Activated CD8-positive, alpha-beta memory T cell treated with anti-CD3 and anti-CD28 coated beads, Interleukin-2, amount 50 U/mL, for 24 hours (primary cell): ENCODE measurements around the gene CEACAM1.
A peak's percentile ranks its signal among the peaks of the same experiment; 100 is the strongest.
"Not testable (repeated sequence)": the region's sequence is repeated elsewhere in the genome, so short reads cannot be mapped to it uniquely, and the experiment has no call there.

Experiments
- DNase-seq: peaks from one replicate; pipeline ENCODE4 v3.0.0-alpha.2; 2020; ENCODE audit errors: extremely low read depth

The CEACAM1 gene

DNA sequence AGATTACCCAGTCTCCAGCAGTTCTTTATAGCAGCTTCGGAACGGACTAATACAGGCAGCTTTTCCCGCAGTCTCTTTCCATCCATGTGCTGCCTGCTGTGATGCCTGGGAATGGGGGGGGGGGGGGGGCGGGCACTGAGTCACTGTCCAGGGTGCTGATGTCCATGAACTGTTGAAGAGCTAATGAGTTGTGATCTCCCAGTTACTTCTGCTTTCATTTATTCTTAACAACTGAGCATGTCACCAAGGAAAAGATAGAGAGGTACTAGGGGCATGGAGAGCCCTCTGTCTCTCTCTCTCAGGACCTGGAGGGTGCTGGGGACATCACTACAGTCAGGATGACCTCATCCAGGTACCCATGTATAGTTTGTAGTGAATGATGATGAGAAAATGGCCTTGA lies 20.3 kb upstream of the CEACAM1 start:
- DNase-seq = no peak

DNA sequence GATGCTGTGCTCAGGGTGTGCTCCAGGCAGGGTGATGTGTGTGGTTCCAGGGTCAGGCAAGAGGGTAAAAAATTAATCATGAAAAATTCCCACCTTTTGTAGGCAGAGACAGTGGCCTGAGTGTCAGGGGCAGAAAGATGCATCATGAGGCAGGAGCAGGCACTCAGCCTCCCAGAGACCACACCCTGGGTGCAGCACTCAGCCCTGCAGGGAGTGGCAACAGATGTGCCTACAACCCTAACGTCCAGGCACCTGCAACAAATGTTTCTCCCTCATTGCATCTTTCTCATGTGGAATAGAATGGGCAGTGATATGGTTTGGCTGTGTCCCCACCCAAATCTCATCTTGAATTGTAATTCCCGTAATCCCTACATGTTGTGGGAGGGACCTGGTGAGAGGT lies 19.6 kb upstream of the CEACAM1 start:
- DNase-seq = no peak

DNA sequence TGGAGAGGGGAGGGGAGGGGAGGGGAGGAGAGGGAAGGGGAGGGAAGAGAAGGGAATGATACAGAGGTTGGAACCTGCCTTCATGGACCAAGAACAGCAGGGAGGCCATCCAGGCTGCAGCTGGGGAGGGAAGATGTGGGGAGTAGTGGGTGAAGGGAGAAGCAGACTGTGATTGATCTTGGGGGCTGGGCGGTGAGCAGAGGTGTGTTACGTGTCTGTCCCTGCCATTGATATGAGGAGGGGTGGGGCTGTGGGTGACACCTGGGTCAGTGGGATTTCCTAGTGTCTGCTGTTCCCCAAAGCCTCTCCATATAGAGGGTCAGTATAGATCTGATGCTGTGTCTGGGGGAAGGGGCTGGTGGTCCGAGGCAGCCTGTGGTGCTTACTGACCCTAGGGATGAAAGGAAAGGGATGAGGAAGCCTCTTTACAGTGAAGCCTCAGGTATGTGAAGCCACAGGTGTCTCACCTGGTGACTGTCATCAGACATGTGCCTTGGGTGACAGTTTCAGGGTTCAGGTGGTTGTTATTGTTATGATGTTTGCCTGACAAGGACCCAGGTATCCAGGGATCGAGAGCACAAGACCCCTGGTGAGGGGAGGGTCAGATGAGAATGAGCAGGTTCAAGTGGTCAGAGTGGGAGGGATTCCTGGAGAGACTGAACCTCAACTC lies 18.7 kb upstream of the CEACAM1 start:
- DNase-seq = no peak

DNA sequence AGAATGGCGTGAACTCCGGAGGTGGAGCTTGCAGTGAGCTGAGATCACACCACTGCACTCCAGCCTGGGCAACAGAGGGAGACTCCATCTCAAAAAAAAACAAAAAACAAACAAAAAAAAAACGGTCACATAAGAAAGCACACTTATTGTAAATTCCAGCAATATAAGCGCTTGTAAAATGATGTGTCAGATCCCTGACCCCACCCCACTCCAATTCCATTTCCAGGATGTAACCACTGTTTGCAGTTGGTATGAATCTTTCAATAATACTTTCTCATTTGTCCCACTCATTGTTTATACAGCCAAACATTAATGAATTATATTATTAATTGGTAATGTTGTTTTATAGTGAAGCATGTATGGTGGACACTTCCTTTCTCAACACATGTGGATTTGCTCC lies 15.9 kb upstream of the CEACAM1 start:
- no peak for DNase-seq

DNA sequence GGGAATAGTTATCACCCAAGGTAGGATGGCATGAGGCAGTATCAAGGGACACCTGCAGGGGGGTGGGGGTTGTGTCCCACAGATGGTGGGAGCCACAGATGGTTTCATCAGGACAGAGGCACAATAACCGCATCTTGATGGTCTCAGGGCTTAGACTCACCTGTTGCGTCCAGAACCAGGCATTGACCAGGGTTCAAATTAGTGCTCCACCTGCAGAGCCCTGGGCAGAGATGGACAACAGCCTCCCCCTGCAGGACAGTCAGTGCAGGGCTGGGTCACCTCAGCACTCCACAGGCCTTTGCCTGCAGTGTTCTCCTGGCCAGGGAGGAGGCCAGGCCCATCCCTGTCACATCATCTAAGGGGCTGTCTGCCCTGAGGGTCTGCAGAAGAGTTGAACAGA lies 14.5 kb upstream of the CEACAM1 start:
- no peak for DNase-seq

DNA sequence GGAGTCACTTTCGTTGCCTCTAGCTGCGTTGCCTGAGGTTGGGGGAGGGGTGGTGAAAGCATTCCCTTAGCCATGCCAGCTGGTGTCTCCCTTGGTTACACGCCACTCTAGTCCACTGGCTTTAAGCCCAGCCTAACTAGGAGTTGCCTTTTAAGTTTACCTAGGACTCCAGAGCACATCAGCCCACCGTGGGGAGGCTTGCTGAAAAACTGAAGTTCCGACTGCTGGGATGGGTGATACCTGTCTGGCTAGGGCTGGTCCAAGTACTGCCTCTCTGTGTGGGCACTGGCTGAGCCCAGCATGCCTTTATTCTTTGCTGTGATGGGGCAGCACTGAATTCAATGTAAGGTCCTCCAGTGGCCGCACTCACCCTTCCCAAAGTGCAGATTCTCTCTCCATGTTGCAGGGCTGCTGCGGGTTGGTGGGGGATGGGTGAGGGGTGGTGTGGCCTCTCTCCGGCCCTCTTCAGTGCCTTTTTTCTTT lies 11.8 kb upstream of the CEACAM1 start:
- DNase-seq = no peak

DNA sequence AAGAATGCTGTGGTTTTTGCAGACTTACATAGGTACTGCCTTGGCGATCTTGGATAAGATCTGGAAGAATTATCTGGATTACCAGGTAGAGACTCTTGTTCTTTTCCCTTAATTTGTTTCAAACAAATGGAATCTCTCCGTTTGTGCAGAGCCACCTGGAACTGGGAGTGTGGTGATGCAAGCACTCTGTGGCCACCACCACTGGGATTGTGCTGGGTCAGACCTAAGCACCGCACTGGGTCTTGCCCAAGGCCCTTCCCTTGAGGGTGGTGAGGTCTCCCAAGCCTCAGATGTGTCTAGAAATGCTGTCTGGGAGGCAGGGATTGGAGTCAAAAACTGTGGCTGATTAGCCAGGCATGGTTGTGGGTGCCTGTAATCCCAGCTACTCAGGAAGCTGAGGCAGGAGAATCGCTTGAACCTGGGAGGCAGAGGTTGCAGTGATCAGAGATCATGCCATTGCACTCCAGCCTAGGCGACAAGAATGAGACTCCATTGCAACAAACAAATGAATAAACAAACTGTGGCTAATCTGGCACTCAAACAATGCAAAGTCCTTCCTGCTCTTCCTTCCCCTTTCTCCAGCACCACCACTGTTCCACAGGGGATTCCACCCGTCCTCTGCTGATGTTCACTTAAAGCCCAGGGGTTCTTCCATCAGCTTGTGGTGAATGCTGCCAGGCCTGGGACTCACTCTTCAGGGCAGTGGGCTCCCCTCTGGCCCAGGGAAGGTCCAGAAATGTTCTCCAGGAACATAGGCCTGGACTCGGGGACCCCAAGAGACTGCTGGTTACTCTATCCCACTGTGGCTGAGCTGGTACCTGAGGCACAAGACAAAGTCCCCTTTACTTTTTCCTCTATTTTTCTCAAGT lies 10.8 kb upstream of the CEACAM1 start:
- DNase-seq = no peak

DNA sequence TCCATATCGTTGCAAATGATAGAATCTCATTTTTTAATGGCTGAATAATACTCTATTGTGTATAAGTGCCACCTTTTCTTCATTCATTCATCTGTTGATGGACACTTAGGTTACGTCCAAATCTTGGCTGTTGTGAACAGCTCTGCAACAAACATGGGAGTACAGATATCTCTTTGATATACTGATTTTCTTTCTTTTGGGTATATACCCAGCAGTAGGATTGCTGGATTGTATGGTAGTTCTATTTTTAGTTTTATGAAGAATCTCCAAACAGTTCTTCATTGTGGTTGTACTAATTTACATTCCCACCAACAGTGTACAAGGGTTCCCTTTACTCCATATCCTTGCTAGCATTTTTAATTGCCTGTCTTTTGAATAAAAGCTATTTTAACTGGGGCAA lies 7.0 kb upstream of the CEACAM1 start:
- not testable (repeated sequence) for DNase-seq

DNA sequence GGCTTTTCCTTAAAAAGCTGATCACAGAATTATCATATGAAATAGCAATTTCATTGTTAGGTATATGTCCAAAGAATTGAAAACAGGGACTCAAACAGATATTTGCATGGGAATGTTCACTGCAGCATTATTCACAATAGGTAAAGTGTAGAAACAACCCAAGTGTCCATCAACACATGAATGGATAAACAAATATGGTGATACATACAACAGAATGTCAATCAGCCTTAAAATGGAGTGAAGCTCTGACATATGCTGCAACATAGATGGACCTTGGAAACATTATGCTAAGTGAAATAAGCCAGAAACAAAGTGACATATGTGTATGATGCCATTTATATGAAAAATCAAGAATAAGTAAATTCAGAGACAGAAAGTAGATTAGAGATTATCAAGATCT lies 6.1 kb upstream of the CEACAM1 start:
- DNase-seq = no peak

DNA sequence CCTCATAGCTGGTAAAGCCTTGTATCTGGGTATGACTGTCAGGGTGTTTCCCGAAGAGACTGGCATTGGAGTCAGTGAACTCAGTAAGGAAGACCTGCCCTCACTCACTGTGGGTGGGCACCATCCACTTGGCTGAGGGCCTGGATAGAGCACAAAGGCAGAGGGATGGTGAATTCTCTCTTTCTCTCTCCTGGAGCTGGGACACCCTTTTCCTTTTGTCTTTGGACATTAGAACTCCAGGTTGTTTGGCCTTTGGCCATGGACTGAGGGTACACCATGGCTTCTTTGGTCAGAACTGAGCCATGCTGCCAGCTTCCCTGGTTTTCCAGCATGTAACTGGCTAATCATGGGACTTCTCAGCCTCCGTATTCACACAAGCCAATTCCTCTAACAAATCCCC lies 4.6 kb upstream of the CEACAM1 start:
- no peak for DNase-seq

DNA sequence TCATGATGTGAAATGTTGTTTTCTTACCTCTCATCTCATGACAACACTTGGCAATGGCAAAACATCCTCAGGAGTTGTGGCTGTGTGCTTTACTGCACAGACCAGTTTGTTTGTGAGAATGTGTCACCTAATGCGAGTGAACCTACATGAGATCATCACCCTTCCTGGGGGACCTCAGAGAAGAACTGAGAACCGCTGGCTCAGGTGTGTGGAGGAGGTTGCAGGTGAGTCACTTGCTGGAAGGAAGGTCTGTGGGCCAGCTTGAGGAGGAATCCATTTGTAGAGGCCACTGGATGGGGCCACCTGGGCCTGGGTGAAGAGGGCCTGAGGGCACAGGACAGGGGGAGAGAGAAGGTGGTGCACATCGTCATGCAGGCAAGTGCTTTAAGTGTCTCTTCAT lies 3.0 kb upstream of the CEACAM1 start:
- no peak for DNase-seq

DNA sequence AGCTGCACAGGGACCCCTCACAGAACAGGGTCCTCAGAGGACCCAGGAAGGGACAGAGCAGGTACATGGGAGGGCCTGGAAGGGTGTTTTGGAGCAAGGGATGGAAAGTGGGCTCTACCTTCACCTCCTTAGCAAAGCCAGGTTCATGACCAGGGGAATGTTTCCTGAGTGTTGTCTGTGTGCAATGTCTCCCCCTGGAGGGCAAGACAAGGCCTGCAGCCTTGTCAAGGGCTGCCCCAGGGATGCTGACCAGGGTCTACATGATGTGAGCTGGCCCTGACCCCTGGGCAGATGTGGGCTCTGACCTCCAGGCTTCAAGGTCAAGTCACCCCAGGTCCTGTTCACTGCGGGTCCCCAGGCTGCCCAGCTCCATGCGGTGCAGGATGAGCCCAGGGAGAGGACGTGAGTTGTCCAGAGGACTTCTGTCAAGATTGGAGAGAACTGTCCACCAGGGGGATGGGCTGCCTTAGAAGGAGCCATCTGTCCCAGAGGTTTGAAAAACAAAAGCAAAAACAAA lies 1.0 kb upstream of the CEACAM1 start:
- peak; percentile 13 for DNase-seq

DNA sequence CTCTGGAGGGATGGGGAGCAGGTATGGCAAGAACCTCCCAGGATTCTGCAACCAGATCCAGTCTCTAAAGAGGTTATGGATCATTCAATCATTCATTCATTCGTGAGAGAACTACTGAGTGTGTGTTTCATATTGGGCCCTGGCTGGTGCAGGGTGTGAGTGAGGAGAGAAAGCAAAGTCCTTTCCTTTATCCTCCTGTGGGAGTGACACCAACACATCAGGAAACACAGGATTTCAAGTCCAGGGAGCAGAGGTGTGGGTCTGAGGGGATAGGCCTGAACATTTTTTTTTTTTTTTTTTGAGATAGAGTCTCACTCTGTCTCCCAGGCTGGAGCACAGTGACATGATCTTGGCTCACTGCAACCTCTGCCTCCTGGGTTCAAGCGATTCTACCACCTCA lies 3.3 kb downstream of the CEACAM1 start:
- DNase-seq = no peak

DNA sequence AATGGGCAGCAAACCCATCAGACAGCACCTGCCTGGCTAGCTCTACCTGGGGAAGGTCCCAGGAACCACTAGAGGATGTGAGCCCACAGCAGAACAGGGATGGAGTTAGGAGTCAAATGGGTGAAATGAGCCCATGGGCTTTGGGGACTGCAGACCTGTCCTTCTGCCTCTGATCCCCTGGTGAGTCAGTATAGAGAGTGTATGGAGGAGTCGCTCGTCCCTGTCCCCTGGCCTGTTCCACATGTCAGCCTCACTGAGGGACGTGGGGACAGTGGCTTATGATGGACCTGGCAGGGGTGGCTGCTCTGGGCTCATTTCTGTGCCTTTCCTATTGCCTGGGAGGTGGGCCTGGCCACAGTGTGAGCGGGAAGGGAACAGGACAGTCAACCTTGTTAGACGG lies 4.0 kb downstream of the CEACAM1 start:
- no peak for DNase-seq

DNA sequence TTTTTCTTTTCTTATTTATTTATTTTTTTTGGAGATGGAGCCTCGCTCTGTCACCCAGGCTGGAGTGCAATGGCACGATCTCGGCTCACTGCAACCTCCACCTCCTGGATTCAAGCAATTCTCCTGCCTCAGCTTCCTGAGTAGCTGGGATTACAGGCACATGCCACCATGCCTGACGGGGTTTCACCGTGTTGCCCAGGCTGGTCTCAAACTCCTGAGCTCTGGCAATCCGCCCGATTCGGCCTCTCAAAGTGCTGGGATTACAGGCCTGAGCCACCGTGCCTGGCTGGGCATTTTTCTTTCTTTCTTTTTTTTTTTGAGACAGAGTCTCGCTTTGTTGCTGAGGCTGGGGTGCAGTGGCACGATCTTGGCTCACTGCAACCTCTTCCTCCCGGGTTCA lies 6.0 kb downstream of the CEACAM1 start:
- not testable (repeated sequence) for DNase-seq

DNA sequence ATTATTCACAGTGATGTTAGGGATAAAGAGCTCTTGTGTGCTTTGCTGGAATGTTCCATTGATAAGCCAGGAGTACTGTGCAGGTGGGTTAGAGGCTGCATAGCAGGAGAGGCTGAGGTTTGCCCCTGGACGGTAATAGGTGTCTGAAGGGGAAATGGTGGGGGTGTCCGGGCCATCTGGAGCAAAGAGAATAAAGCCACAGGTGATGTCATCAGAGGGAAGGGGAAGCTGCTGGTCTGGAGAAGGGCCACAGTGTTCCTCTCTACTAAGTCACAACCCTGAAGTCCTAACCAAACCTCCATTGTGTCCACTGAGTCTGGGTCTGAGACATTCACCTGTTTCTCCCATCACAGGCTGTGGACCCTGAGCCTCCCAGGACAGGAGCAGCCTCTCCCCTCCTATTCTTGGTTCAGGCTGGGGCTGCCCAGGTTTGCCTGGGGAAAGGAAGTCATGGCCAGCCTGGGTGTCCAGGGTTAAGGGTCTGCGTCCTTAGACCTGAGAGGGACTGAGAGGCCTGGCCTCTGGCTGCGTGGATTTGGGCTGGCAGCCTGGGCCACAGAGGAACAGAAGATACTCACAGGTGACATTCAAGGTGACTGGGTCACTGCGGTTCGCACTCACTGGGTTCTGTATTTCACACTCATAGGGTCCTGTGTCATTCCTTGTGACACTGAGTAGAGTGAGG lies 6.8 kb downstream of the CEACAM1 start:
- DNase-seq = no peak

DNA sequence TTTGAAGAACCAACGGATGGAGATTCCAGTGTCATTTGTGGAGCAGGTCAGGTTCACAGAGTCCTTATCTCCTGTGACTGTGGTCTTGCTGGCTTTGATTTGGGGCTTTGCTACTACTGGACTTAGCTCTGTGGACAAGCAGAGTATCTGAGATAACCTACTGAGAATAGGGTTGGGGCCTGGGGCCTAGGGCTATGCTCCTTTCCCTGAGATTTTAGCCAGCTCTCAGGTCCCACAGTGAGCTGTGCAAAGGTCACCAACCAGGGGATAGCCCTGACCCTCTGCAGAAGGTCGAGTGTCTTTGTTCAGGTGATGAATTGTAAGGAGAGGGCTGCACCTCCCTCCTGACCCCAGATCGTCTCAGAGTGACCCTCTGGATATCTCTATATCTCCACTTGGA lies 9.2 kb downstream of the CEACAM1 start:
- no peak for DNase-seq

DNA sequence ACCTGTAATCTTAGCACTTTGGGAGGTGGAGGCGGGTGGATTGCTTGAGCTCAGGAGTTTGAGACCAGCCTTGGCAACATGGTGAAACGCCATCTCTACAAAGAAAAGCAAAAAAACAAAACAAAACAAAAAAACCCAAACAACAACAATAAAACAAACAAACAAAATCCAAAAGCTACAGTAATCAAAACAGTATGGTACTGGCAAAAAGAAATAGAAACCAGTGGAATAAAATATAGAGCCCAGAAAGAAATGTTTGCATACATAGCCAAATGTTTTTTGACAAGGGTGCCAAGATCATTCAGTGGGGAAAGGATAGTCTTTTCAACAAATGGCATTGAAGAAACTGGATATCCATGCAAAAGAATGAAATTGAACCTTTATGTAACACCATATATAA lies 11.5 kb downstream of the CEACAM1 start:
- DNase-seq = no peak

DNA sequence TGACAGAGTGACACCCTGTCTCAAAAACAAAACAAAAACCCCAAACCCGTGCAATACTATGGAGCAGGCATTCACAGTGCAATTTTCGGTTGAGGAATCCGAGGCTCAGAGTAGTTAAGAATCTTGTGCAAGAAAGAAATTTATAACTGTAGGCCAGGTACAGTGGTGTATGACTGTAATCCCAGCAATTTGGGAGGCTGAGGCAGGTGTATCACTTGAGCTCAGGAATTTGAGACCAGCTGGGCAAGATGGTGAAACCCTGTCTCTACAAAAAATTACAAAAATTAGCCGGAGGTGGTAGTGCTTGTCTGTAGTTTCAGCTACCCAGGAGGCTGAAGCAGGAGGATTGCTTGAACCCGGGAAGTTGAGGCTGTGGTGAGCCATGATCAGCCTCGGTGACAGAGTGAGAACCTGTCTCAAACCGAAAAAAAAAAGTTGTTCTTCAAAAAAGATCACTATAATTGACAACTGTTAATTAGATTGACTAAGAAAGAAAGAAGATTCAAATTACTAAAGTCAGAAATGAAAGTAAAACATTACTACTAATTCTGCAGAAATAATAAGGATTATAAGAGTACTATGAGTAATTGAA lies 12.9 kb downstream of the CEACAM1 start:
- no peak for DNase-seq

DNA sequence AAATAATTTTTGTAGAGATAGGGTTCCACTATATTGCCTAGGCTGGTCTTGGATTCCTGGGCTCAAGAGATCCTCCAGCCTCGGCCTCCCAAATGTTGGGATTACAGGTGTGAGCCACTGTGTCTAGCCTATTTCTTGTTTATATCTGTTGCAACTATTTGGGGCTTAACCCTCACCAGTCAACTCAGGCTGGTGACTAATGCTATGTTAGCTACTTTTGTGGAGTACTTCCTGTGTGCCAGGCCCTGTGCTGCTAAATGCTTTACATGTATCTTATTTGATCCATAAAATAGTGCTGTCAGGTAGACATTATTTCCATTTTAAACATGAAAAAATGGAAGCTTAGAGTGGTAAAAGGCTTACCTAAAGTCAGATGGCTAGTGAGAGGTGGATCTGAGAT lies 13.8 kb downstream of the CEACAM1 start:
- no peak for DNase-seq

DNA sequence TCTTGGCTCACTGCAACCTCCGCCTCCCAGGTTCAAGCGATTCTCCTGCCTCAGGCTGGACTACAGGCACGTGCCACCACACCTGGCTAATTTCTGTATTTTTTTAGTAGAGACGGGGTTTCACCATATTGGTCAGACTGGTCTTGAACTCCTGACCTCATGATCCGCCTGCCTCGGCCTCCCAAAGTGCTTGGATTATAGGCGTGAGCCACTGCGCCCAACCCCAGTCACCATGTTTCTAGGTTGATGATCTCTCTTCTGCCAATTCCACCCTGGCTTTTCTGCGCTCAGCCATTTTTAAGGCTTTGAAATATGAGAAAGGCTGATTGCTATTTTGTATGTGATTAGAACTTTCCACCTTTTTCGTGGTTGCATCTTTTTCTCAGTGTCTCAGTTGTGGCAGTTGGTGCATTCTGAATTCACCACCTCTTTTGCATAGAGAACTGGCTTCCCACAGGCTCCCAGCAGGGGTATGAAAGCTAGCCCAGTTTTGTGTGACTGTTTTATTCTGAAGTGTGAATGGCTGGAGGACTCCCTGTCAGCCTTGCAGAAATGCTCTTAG lies 15.5 kb downstream of the CEACAM1 start:
- no peak for DNase-seq

DNA sequence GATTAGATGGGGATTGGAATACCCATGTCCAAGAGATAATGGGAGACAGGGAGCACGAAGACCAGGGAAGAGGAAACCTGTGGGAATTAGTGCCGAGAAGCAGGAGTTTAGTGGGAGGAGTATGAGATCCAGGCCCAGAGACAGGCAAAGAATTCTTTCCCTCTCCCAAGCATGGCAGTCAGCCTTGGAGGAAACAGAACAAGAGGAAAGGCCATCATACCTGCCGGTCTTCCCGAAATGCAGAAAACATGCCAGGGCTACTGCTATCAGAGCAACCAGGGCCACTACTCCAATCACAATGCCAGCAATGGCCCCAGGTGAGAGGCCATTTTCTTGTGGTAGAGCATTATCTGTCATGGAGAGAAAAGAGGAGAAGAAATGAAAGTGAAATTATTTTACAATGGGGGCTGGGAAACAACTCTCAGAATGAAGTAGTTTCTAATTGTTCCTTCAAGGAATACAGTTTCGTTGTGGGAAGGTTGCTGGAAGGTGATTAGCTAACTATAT lies 16.1 kb downstream of the CEACAM1 start:
- no peak for DNase-seq
